Stimulated activated naive CD8-positive, alpha-beta T cell treated with anti-CD3 and anti-CD28 coated beads, Interleukin-15, amount 100 ng/mL, for 72 hours (primary cell): ENCODE results near the gene KRTAP19-5.
"Not testable (repeated sequence)": the region's sequence is repeated elsewhere in the genome, so short reads cannot be mapped to it uniquely, and the experiment has no call there.

Experiments used
- ATAC-seq: fragments of 150-1000 bp; cut with Tn5 transposase; 2 replicates; pipeline ENCODE4 v1.10.0; 2021; ENCODE audit warnings: mild to moderate bottlenecking, moderate library complexity
- DNase-seq, 2 donors: peaks; one replicate each; pipeline ENCODE4 v3.0.0; 2021 to 2022
- H3K27ac Mint-ChIP-seq, 2 donors: one replicate each; pipeline ENCODE4 v1.8.0; 2022; ENCODE audit warnings: mild to moderate bottlenecking in 2 of 2, mixed read lengths in 2 of 2, moderate library complexity in 2 of 2
- H3K27me3 Mint-ChIP-seq: one replicate; pipeline ENCODE4 v1.8.0; 2022; ENCODE audit warnings: mixed read lengths
- H3K4me1 Mint-ChIP-seq: one replicate; pipeline ENCODE4 v1.8.0; 2022; ENCODE audit warnings: mild to moderate bottlenecking, mixed read lengths
- H3K4me3 Mint-ChIP-seq, 2 donors: one replicate each; pipeline ENCODE4 v1.8.0; 2022; ENCODE audit warnings: mild to moderate bottlenecking in 2 of 2, mixed read lengths in 2 of 2, moderate library complexity in 1 of 2
- H3K9me3 Mint-ChIP-seq, 2 donors: one replicate each; pipeline ENCODE4 v1.8.0; 2022; ENCODE audit warnings: mixed read lengths in 2 of 2

Gene KRTAP19-5

DNA sequence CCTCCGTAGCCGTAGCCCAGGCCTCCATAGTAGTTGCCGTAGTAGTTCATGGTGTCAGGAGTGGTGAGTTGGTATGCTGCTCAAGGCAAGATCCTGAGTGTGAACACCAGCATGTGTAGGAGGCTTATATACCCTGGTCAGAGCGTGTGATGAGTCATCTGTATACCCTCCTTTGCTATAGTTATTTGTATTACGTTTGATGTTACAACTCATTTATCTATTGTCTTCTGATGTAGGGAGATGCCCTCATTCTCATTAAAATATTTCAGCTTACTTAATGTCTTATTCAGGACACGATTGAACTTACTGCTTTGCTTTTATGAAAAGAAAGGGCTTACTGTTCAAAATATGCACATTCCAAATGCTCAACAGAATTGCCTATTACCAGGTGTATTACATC lies at the start of gene KRTAP19-5:
Gene KRTAP19-5 (minus strand): TSS at position 101 of the 400 bp plus-strand sequence. CDS start 51 bp downstream, at position 50.
- H3K4me1 Mint-ChIP-seq = no peaks in the 10 kb centered on the region
- H3K9me3 Mint-ChIP-seq = no peaks in the 10 kb centered on the region
- H3K27ac Mint-ChIP-seq = no peak within 1 kb of the TSS
- peaks cover 3% of the 10 kb centered on the region for H3K27me3 Mint-ChIP-seq
- H3K4me3 Mint-ChIP-seq = no peak within 1 kb of the TSS
- DNase-seq (no peak), ATAC-seq (no peak)

DNA sequence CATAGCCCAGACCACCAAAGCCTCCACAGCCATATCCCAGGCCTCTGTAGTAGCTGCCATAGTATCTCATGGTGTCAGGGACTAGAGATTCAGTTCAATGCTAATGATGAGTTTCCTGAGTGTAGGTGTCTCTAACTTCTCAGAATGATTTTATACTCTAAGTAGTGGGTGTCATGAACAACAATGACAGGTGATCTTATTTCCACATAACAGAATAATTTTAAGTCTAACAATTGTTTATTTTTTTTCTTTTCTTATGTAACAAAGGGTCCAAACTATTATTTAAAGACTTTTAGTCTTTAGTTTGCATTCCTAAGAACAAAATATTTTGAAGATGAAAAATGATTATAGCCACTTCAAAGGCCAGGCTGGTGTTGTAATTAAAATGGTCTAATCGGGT lies 39.8 kb upstream of the KRTAP19-5 start, which contains the start of gene KRTAP19-6:
Gene KRTAP19-6 (minus strand): TSS at position 101 of the 400 bp plus-strand sequence. CDS start 31 bp downstream, at position 70.
- Mint-ChIP-seq H3K9me3 (peaks cover 4 to 7% of the 10 kb centered on the region in 2 donors), H3K4me3 (no peak within 1 kb of the TSS), H3K4me1 (no peaks in the 10 kb centered on the region), H3K27ac (no peak within 1 kb of the TSS), H3K27me3 (no peaks in the 10 kb centered on the region)
- ATAC-seq = no peak
- no peak for DNase-seq

DNA sequence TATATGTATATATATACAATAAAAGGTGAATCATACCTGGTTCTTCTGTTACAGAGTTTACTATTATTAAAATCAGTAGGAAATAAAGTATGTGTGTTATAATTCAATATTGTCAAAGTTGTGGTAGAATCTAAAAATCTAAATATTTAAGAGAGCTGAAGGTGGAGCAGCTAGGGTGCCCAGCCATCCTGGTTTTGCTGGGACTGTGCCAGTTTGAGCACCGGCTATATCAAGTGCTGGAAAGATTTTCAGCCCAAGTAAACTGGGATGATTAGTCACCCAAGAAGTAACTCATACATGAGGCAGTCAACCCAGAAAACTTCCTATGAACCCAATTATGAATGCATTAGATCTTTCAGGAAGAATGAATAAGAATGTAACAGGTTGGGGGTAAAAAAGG lies 16.9 kb upstream of the KRTAP19-5 start:
- no peak for DNase-seq
- peaks cover 3 to 7% of the 10 kb centered on the region in 2 donors for H3K9me3 Mint-ChIP-seq

DNA sequence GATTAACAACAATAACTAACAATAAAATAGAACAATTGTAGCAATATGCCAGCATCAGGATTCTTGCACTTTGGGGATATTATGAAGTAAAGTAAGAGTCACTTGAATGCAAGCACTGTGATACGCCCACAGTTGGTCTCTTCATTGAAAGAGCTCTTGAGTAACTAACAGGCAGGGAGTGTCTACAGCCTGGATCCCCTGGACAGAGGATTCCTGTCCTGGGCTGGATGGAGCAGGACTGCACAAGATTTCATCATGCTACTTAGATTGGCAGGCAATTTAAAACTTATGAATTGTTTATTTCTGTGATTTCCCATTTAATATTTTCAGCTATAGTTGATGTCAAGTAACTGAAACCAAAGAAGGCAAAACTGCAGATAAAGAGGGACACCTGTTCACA lies 13.7 kb upstream of the KRTAP19-5 start:
- DNase-seq = no peak
- no peak for ATAC-seq
- Mint-ChIP-seq H3K27me3 (no peaks in the 10 kb centered on the region), H3K4me1 (no peaks in the 10 kb centered on the region), H3K4me3 (no peak overlapping the region), H3K27ac (peak overlapping the region; percentile 12 to 33), H3K9me3 (peaks cover 3 to 7% of the 10 kb centered on the region in 2 donors)

More for the DNA sequence above, 16.9 kb upstream of the KRTAP19-5 start:
- Mint-ChIP-seq H3K27me3 (no peaks in the 10 kb centered on the region), H3K27ac (no peak overlapping the region), H3K4me3 (no peak overlapping the region), H3K4me1 (no peaks in the 10 kb centered on the region)
- ATAC-seq = no peak

DNA sequence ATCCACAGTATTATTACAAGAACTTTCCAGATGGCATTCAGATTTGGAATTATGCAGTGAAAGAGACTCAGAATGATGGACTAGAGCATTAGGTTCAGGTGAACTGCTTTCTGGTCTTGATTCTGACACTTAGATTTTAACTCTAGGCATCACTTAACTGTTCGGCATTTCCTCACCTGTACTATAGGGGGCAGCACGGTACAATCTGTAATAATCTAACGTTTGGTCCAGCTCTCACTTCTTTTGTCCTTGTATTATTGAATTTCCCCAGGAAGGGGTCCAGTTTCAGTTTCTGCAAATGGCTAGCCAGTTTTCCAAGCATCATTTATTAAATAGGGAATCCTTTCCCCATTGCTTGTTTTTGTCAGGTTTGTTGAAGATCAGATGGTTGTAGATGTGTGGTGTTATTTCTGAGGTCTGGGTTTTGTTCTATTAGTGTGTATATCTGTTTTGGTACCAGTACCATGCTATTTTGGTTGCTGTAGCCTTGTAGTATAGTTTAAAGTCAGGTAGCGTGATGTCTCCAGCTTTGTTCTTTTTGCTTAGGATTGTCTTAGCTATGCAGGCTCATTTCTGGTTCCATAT lies 3.8 kb upstream of the KRTAP19-5 start:
- not testable (repeated sequence) for H3K4me1 Mint-ChIP-seq, H3K27me3 Mint-ChIP-seq, H3K9me3 Mint-ChIP-seq, ATAC-seq, H3K27ac Mint-ChIP-seq, DNase-seq, H3K4me3 Mint-ChIP-seq

DNA sequence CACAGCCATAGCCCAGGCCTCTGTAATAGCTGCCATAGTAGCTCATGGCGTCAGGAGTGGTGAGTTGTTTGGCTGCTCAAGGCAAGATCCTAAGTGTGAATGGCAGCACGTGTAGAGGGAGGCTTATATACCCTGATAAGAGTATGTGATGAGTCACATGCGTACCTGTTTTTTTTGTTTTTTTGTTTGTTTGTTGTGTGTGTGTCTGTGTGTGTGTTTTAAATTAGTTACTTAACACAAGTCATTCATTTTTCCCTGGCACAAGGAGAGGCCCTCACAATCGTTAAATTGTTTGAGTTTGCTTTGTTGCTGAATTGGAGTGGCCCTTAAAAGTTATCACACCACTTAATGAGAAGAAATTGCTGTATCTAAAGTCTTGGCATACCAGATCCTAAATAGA lies 4.9 kb downstream of the KRTAP19-5 start, which contains the start of gene KRTAP19-4:
Gene KRTAP19-4 (minus strand): TSS at position 101 of the 400 bp plus-strand sequence. CDS start 55 bp downstream, at position 46.
- no peaks in the 10 kb centered on the region for H3K27me3 Mint-ChIP-seq
- no peak within 1 kb of the TSS for H3K4me3 Mint-ChIP-seq
- no peaks in the 10 kb centered on the region for H3K4me1 Mint-ChIP-seq
- ATAC-seq (no peak), DNase-seq (no peak)
- no peak within 1 kb of the TSS for H3K27ac Mint-ChIP-seq
- H3K9me3 Mint-ChIP-seq = no peaks in the 10 kb centered on the region

DNA sequence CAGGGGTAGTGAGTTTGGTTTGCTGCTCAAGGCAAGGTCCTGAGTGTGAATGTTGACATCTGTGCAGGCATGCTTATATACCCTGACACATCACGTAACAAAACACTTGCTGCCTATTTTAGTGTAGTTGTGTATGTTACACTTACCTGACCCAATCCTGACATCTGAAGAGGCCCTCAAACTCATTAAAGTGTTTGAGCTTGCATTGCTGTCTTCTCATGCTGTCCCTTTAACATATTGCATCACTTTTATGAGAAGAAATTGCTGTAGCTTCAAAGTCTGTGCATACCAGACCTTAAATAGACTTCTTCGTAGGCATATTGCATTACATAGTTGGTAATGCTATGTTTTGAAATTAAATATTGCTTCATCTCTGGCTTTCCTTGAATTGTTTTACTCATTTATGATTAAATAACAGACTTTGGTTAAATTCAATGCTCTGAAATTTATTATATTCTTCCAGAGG lies 9.9 kb downstream of the KRTAP19-5 start, which contains the start of gene KRTAP19-3:
Gene KRTAP19-3 (minus strand): TSS at position 51 of the 466 bp plus-strand sequence. CDS start 56 bp downstream, outside the sequence.
- H3K4me1 Mint-ChIP-seq = no peaks in the 10 kb centered on the region
- no peak within 1 kb of the TSS for H3K4me3 Mint-ChIP-seq
- H3K27ac Mint-ChIP-seq = no peak within 1 kb of the TSS
- H3K27me3 Mint-ChIP-seq = no peaks in the 10 kb centered on the region
- H3K9me3 Mint-ChIP-seq = peaks cover 0 to 11% of the 10 kb centered on the region in 2 donors
- no peak for ATAC-seq
- DNase-seq = no peak

DNA sequence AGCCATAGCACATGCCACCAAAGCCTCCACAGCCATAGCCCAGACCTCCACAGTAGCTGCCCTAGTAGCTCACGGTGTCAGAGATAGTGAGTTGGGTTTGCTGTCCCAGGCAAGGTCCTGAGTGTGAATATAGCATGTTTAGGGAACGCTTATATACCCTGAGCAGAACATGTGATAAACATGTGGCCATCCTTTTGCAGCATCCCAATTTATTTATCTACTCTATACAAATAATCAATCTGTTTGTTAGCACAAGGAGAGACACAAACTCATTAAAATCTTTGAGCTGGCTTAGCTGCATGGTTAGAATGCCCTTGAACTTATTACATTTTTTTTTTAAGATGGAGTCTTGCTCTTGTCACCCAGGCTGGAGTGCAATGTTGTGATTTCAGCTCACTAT lies 14.6 kb downstream of the KRTAP19-5 start, which contains the start of gene KRTAP19-2:
Gene KRTAP19-2 (minus strand): TSS at position 101 of the 400 bp plus-strand sequence. CDS start 88 bp downstream, at position 13.
- Mint-ChIP-seq H3K9me3 (peaks cover 12 to 23% of the 10 kb centered on the region in 2 donors), H3K27ac (no peak within 1 kb of the TSS), H3K4me1 (no peaks in the 10 kb centered on the region), H3K4me3 (no peak within 1 kb of the TSS), H3K27me3 (no peaks in the 10 kb centered on the region)
- no peak for ATAC-seq
- no peak for DNase-seq

DNA sequence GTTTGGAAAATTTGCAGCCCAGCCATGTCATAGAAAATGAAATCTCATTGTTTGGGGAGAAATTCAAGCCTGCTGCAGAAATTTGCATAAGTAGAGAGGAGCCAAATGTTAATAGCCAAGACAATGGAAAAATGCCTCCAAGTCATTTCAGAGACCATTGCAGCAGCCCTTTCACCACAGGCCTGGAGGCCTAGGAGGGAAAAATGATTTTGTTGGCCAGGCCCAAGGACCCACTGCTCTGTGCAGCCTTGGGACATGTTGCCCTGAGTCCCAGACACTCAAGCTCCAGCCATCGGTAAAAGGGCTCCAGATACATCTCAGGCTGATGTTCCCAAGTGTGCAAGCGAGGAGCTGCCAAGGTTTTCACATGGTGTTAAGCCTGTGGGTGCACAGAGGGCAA lies 15.8 kb downstream of the KRTAP19-5 start:
- Mint-ChIP-seq H3K9me3 (peaks cover 12 to 23% of the 10 kb centered on the region in 2 donors), H3K27ac (no peak overlapping the region), H3K4me3 (no peak overlapping the region), H3K4me1 (no peaks in the 10 kb centered on the region), H3K27me3 (no peaks in the 10 kb centered on the region)
- DNase-seq (no peak), ATAC-seq (no peak)

DNA sequence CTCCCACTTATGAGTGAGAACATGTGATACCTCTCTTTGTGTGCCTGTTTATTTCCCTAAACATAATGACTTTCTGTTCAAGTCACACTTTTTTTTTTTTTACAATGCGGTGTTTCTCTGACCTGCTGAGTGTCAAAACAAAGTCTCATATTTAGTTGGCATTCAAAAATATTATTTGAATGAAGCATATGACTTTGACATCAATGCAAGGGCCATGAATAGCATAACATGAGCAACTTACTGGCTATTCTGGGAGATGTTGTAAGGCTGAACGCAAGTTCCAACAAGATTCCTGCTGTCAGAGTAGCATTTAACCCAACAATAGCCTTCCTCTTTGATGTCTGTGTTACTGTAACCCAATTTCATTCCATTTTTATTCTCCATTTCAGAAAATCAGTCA lies 19.8 kb downstream of the KRTAP19-5 start:
- no peaks in the 10 kb centered on the region for H3K4me1 Mint-ChIP-seq
- H3K4me3 Mint-ChIP-seq = no peak overlapping the region
- DNase-seq = no peak

DNA sequence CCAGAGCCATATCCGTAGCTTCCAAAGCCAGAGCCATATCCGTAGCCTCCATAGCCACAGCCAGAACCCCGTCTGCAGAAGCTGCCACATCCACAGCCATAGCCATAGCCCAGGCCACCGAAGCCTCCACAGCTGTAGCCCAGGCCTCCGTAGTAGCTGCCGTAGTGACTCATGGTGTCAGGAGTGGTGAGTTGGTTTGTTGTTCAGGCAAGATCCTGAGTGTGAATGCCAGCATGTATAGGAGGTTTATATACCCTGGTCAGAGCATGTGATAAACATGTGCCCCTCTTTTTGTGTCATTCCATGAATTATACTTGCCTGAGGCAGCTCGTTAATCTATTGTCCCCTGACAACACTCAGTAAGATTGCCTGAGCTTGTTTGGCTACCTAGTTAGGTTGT lies 21.8 kb downstream of the KRTAP19-5 start, which contains the start of gene KRTAP19-1:
Gene KRTAP19-1 (minus strand): TSS at position 223 of the 400 bp plus-strand sequence. CDS start 50 bp downstream, at position 173.
- ATAC-seq = no peak
- peaks cover 2 to 3% of the 10 kb centered on the region in 2 donors for H3K9me3 Mint-ChIP-seq
- H3K27ac Mint-ChIP-seq = peak within 1 kb of the TSS in 1 of 2 donors; percentile 52
- no peak within 1 kb of the TSS for H3K4me3 Mint-ChIP-seq
- no peaks in the 10 kb centered on the region for H3K27me3 Mint-ChIP-seq
- DNase-seq = no peak
- H3K4me1 Mint-ChIP-seq = no peaks in the 10 kb centered on the region

More for the DNA sequence above, 19.8 kb downstream of the KRTAP19-5 start:
- Mint-ChIP-seq H3K27me3 (no peaks in the 10 kb centered on the region), H3K27ac (no peak overlapping the region), H3K9me3 (peaks cover 12% of the 10 kb centered on the region in 2 donors)
- no peak for ATAC-seq

DNA sequence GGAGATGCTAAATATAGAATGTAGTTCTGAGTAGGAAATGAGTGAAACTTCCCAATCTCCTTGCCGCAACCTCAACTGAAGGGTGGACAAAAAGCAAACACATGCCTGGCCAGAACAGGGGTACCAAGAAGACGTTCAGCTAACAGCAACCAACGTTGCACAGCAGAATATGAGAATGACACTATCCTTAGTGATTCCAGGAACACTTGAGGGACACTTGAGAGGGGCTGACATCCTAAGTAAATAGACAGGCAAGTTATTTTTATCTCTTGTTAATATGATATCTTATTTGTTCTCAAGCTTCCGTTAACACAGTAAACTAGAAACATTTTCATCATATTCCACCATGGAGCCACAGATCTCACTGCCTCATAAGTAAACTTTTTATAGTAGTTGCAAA lies 22.7 kb downstream of the KRTAP19-5 start:
- H3K27me3 Mint-ChIP-seq = no peaks in the 10 kb centered on the region
- H3K9me3 Mint-ChIP-seq = no peaks in the 10 kb centered on the region
- H3K4me1 Mint-ChIP-seq = no peaks in the 10 kb centered on the region
- DNase-seq (no peak), ATAC-seq (no peak)
- H3K4me3 Mint-ChIP-seq = no peak overlapping the region
- peak overlapping the region in 1 of 2 donors; percentile 52 for H3K27ac Mint-ChIP-seq

DNA sequence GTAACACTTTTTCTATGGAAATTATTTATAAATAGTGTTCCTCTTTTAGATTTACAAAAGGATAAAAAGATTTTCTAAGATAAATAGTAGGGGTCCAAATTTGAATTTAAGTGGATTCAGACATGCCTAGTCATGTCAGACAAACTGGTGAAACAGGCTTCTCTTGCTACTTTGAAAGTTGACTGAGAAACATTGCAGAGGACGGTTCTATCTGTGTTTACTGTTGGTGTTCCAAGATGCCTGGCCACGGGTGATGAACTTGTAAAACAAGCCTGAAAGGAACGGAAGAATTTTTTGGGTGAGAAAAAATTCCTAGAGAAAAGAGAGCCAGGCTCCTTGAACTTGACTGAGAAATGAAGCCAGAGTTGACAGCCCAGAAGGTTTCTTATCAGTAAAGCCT lies 23.9 kb downstream of the KRTAP19-5 start:
- no peaks in the 10 kb centered on the region for H3K4me1 Mint-ChIP-seq
- no peak overlapping the region for H3K4me3 Mint-ChIP-seq
- ATAC-seq = no peak
- no peaks in the 10 kb centered on the region for H3K9me3 Mint-ChIP-seq
- no peak for DNase-seq
- no peaks in the 10 kb centered on the region for H3K27me3 Mint-ChIP-seq
- no peak overlapping the region for H3K27ac Mint-ChIP-seq

DNA sequence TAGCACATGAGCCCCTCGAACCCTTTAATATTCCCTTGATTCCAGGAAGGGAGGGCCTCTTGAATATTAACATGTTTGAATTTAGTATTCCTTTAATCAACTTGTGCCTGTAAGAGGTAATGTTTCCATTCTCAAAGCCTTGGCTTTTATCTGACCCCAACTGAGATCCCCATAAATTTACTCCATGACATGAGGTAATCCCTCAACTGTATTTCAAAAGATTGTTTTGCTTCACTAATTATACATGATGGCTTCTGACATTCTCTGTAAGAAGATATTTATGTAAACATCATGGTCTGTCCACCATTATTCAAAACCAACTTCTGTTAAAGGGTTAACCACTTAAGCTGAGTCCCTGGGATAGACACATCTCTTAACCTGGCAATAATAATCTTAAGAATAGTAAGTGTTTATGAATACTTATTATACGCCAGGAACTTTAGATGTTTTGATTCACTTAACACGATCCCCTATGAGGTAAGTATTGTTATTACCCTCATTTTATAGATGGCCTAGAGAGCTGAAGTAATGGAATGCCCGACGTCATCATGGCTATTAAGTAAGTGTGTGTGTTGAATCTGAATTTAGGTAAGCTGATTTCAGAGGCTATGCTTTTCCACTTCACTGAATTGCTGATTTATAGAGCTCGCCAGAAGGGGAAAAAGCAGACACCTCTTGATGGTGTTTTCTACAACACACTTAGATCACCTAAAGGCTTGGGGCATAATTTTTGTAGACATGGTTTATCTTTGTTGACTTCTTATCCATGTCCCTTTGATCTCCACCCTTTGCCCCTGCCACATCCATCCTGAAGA lies 32.8 kb downstream of the KRTAP19-5 start:
- no peak for DNase-seq
- Mint-ChIP-seq H3K4me3 (no peak overlapping the region), H3K9me3 (peaks cover 0 to 15% of the 10 kb centered on the region in 2 donors), H3K27ac (no peak overlapping the region), H3K4me1 (no peaks in the 10 kb centered on the region), H3K27me3 (peaks cover 8% of the 10 kb centered on the region)
- no peak for ATAC-seq

DNA sequence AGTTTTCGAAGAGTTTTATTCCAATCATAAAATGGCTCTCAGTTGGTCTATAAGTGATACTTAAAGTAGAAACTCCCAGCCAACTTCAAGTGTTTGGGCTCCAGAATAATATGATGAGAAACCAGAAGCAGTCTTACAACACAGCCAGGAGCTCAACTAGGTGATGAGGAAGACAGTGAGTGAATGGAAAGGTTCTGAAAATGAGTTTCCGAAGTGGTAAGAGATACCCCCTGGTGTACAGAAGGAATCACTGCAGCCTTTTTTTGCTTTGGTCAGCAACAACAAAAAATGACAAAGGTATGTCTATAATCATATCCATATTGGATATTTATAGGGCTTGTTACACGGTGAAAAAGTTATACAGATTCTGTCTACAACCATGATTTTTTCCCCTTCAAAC lies 38.2 kb downstream of the KRTAP19-5 start:
- H3K9me3 Mint-ChIP-seq = peaks cover 0 to 5% of the 10 kb centered on the region in 2 donors
- H3K4me3 Mint-ChIP-seq = no peak overlapping the region
- no peaks in the 10 kb centered on the region for H3K4me1 Mint-ChIP-seq

More for the DNA sequence above, 38.2 kb downstream of the KRTAP19-5 start:
- Mint-ChIP-seq H3K27ac (no peak overlapping the region), H3K27me3 (peaks cover 10% of the 10 kb centered on the region)
- ATAC-seq = no peak
- no peak for DNase-seq
